K562 treated with DMSO at 1 percent for 4 hours (cell line): ENCODE results near the gene ERH. TPM values are rescaled to one million over a fixed set of nuclear protein-coding genes. Genes with fewer than 3 reads are reported as not detected.

Source experiments
- total RNA-seq: library from RNA; unstranded; fragments of 300-600 nt; gene quantifications from 2 replicates; pipeline ENCODE4 v1.2.3, GENCODE V29; 2022; ENCODE audit not compliant: insufficient read depth

Gene ERH
- total RNA-seq = 107 and 132 TPM in 2 replicates

DNA sequence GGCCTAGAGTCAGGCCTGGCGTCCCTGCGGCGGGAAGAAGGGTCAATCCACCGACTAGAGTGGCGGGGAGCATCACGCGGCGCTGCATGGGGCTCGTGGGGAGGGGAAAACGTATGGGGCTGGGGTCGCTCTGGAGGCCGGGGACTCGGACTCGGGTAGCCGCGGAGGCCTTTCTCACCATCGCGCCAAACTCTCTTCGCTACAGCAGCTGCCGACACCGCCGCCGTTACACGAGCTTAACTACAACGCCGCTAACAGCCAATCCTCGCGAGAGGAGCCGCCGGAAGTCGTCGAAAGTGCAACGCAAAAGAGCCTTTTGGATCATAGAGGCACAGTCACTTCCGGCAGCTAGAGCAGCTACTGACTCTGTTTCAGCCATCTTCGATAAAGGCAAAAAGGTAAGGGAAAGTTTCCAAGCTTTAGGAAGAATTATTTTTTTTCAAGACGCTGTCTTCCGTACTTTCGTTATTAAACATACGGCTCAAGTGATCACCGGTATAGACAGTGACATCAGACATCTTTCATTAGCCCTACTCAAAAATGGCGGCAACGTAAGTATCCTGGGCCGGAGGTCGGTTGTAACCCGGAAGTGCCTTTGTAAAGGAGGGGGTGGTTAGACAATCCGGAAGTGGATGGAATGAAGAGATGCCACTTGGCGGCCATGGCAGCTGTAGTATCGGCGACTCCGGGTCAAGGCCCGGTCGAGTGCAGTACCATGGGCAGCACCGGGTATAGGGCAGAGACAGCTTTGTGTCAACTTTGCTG lies at the start of gene ERH, which contains the start of gene SLC39A9:
TSS of gene ERH (minus strand) at position 247 of the 765 bp plus-strand sequence. CDS start at position 181, 66 bp downstream.
TSS of gene SLC39A9 (plus strand) at position 640 of the 765 bp plus-strand sequence. CDS start 678 bp downstream, outside the sequence.

Other genes starting within 250 kb of the ERH start
- 19.0 and 23.2 TPM in 2 replicates for gene DCAF5, start 245.2 kb downstream of the ERH start, total RNA-seq
- gene EXD2, start 206.8 kb downstream of the ERH start, total RNA-seq = 5.0 and 5.9 TPM in 2 replicates
- not detected in 2 replicates for gene GALNT16, start 138.1 kb downstream of the ERH start, total RNA-seq
- 22.5 and 24.0 TPM in 2 replicates for gene SLC39A9, start 393 bp upstream of the ERH start, total RNA-seq
- 0.23 TPM in 1 of 2 replicates, not detected in the other for gene PLEKHD1, start 86.4 kb upstream of the ERH start, total RNA-seq
- not detected in 2 replicates for gene CCDC177, start 176.6 kb upstream of the ERH start, total RNA-seq
- gene SUSD6, start 213.3 kb upstream of the ERH start, total RNA-seq = 6.8 and 7.7 TPM in 2 replicates